GM12878 (cell line): ENCODE measurements around the gene SPAAR. TPM values are rescaled to one million over a fixed set of nuclear protein-coding genes. Genes with fewer than 3 reads are reported as not detected.

Experiments
- ATAC-seq: fragments of 200-7000 bp; cut with Tn5 transposase; 3 replicates; pipeline ENCODE4 v1.9.1; 2020; ENCODE audit warnings: mild to moderate bottlenecking, moderate library complexity
- BruUV-seq: library from RNA; stranded (reverse); fragments of 400-500 nt; replicated peaks from 2 replicates; lab custom pipeline; 2021; lab: Mats Ljungman, UMichigan
- CTCF ChIA-PET: fragments of 300-600 bp; sonication (Branson Sonifier 250); formaldehyde crosslinking; extraction: SDS; loops from one replicate; lab custom pipeline; 2021; ENCODE audit warnings: inconsistent platforms; lab: Yijun Ruan, JAX
- POLR2A ChIA-PET: fragments of 350-600 bp; formaldehyde crosslinking; extraction: SDS; loops from one replicate; lab custom pipeline; 2021; ENCODE audit warnings: inconsistent platforms; lab: Charles Lee
- RAD21 ChIA-PET: fragments of 300-600 bp; sonication (Branson Sonifier 250); formaldehyde crosslinking; loops from one replicate; lab custom pipeline; 2023; ENCODE audit warnings: antibody characterized with exemption; ENCODE audit not compliant: unreplicated experiment; lab: Charles Lee
- SMC1A ChIA-PET: fragments of 300-600 bp; sonication (Branson Sonifier 250); formaldehyde crosslinking; loops from one replicate; lab custom pipeline; 2023; ENCODE audit not compliant: unreplicated experiment, uncharacterized antibody; lab: Charles Lee
- DNase-seq: peaks from one replicate; pipeline ENCODE4 v3.0.0-alpha.2; 2011; ENCODE audit warnings: low read depth, low spot score
- FAIRE-seq: peaks from 3 replicates; lab custom pipeline; 2011; peaks lifted over from hg19 to GRCh38; lab: Jason Lieb, UNC
- H2AFZ ChIP-seq: 2 replicates; pipeline ENCODE4 v1.6.0; 2011; ENCODE audit warnings: low read depth, low read length, control low read depth; ENCODE audit not compliant: control insufficient read depth
- H3K27ac ChIP-seq: 2 replicates; pipeline ENCODE4 v1.5.1; 2011; ENCODE audit warnings: control low read depth; ENCODE audit not compliant: control insufficient read depth, insufficient read depth
- H3K27me3 ChIP-seq, 2 experiments: replicated peaks in 1 of 2; 2 replicates each; pipeline versions ENCODE4 v1.6.0 to v1.6.1; 2011; ENCODE audit warnings: low read length in 1 of 2; ENCODE audit not compliant: control insufficient read depth in 2 of 2, insufficient read depth in 2 of 2
- H3K36me3 ChIP-seq, 2 experiments: 2 replicates each; pipeline ENCODE4 v1.5.1; 2011; ENCODE audit warnings: low read length in 1 of 2; ENCODE audit not compliant: control insufficient read depth in 2 of 2, insufficient read depth in 2 of 2
- H3K4me1 ChIP-seq: 2 replicates; pipeline ENCODE4 v1.6.1; 2011; ENCODE audit warnings: mild to moderate bottlenecking, low read length, moderate library complexity, mixed read lengths; ENCODE audit not compliant: control insufficient read depth, insufficient read depth
- H3K4me2 ChIP-seq: 2 replicates; pipeline ENCODE4 v1.6.0; 2011; ENCODE audit warnings: control low read depth; ENCODE audit not compliant: control insufficient read depth, insufficient read depth
- H3K4me3 ChIP-seq: fragments of 200-600 bp; sonication (generic); 2 replicates; pipeline ENCODE4 v1.5.1; 2016
- H3K79me2 ChIP-seq: 2 replicates; pipeline ENCODE4 v1.6.0; 2011; ENCODE audit warnings: low read length; ENCODE audit not compliant: control insufficient read depth, insufficient read depth
- H3K9ac ChIP-seq: 2 replicates; pipeline ENCODE4 v1.8.0; 2011; ENCODE audit warnings: low read length, control low read depth, mixed read lengths; ENCODE audit not compliant: control insufficient read depth, insufficient read depth
- H3K9me3 ChIP-seq: replicated peaks from 3 replicates; pipeline ENCODE4 v1.5.1; 2011; ENCODE audit warnings: mild to moderate bottlenecking, low read length; ENCODE audit not compliant: control insufficient read depth, insufficient read depth
- H4K20me1 ChIP-seq: 2 replicates; pipeline ENCODE4 v1.6.0; 2011; ENCODE audit not compliant: control insufficient read depth, insufficient read depth
- ETV6 ChIP-seq, 2 experiments: fragments of 450-650 bp in 1 of 2; IDR thresholded peaks in 1 of 2; conservative IDR thresholded peaks in 1 of 2; 2 replicates each; pipeline ENCODE4 v1.6.1; 2014; ENCODE audit warnings: antibody characterized with exemption in 1 of 2, borderline replicate concordance in 1 of 2, low read depth in 1 of 2, mild to moderate bottlenecking in 1 of 2, moderate library complexity in 1 of 2
- GATAD2B ChIP-seq: fragments of 450-650 bp; conservative IDR thresholded peaks from 2 replicates; pipeline ENCODE4 v1.6.1; 2017; ENCODE audit warnings: low read depth, mild to moderate bottlenecking, moderate library complexity
- LARP7 ChIP-seq: fragments of 450-650 bp; IDR thresholded peaks from 2 replicates; pipeline ENCODE4 v1.6.1; 2017; ENCODE audit warnings: mild to moderate bottlenecking
- WGBS: methylation state at CpG from one replicate; pipeline ENCODE4 v1.1.6; 2016; ENCODE audit warnings: low lambda C conversion rate; ENCODE audit not compliant: insufficient replicate concordance, insufficient coverage; ENCODE audit errors: missing lambda C conversion rate; 5-methylcytosine and 5-hydroxymethylcytosine counted together
- in situ Hi-C: fragments of 300-500 bp; cut with MboI; formaldehyde crosslinking; loops from 9 replicates; pipeline ENCODE4 v1.14.3; 2018; ENCODE audit warnings: mixed read lengths
- intact Hi-C: fragments of 100-400 bp; cut with micrococcal nuclease; formaldehyde crosslinking; loops from one replicate; pipeline ENCODE4 v1.14.2; 2022; ENCODE audit not compliant: unreplicated experiment
- polyA plus RNA-seq, 11 experiments: library from polyadenylated mRNA; depleted of rRNA in 4 of 11; unstranded in 6 of 11; stranded (reverse) in 5 of 11; fragments of >200 nt; fragmentation: Nextera tagmentation in 4 of 11; fragmentation: Illumina TruSeq in 1 of 11; extraction: Ambion mirVana in 4 of 11; extraction: Trizol in 1 of 11; gene quantifications; 1 replicate in 1 of 11; 2 replicates in 10 of 11; pipeline versions ENCODE4 v1.2.1 to v1.2.3, GENCODE V29; 2011 to 2016; ENCODE audit warnings: inconsistent platforms in 2 of 11, missing spikeins in 2 of 11, low read depth in 1 of 11
- total RNA-seq, 4 experiments: library from RNA; depleted of rRNA in 3 of 4; stranded (reverse); fragments of >200 nt in 3 of 4; fragmentation: Illumina TruSeq in 1 of 4; extraction: Trizol in 1 of 4; gene quantifications; 2 replicates each; pipeline versions ENCODE4 v1.2.1 to v1.2.3, GENCODE V29; 2013 to 2021
- TF ChIP-seq, protein P1 (sequence below): fragments of 450-650 bp; IDR thresholded peaks from 2 replicates; pipeline ENCODE4 v1.6.1; 2016; ENCODE audit warnings: mild to moderate bottlenecking
- TF ChIP-seq, protein P2 (sequence below): IDR thresholded peaks from 2 replicates; pipeline ENCODE4 v1.6.1; 2011; ENCODE audit warnings: low read depth, low read length, improper control_type of control experiment, borderline replicate concordance
- TF ChIP-seq, protein P3 (sequence below): fragments of 450-650 bp; formaldehyde crosslinking; IDR thresholded peaks from 2 replicates; pipeline ENCODE4 v1.4.0; 2022; ENCODE audit warnings: mild to moderate bottlenecking, moderate library complexity
- TF ChIP-seq, protein P4 (sequence below): fragments of 150-350 bp; IDR thresholded peaks from 2 replicates; pipeline ENCODE4 v1.6.1; 2014; ENCODE audit warnings: mild to moderate bottlenecking, low read depth, low read length
- TF ChIP-seq, protein P5 (sequence below): IDR thresholded peaks from 2 replicates; pipeline ENCODE4 v1.6.1; 2011; ENCODE audit warnings: borderline replicate concordance, low read depth, mild to moderate bottlenecking, moderate library complexity, low read length; ENCODE audit not compliant: insufficient read depth, poor library complexity, severe bottlenecking

Gene SPAAR
- total and polyA plus RNA-seq, 10 of the 15 experiments (the other 5 are each of a cell fraction or from before 2014, with no cell fraction given): not detected

DNA sequence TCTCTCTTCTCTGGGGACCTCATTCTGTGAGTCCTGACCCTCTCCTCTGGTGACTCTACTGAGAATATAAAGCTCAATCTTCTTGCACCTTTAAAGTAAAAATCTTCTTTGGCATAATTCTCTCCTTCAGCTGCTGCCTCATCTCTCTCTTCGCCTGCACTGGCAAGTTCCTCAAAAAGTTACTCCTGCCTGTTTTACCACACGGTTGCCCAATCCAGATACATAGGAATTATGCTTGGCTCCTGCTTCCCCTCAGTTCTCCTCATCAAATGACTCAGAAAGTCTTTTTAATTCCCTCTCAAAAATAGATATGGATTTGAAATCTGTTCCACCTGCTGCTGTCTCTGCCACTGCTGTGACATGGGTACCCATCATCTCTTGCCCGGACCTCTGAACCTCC is 17.6 kb upstream of the SPAAR start:
- Histone ChIP-seq H3K9ac (no peak overlapping the region), H3K36me3 (no peaks in the 10 kb centered on the region), H4K20me1 (no peaks in the 10 kb centered on the region), H3K79me2 (no peaks in the 10 kb centered on the region), H3K27me3 (no peaks in the 10 kb centered on the region), H3K9me3 (no peaks in the 10 kb centered on the region), H3K4me2 (no peak overlapping the region), H2AFZ (no peak overlapping the region), H3K4me3 (no peak overlapping the region), H3K4me1 (no peaks in the 10 kb centered on the region), H3K27ac (no peak overlapping the region)
- intact Hi-C loops (no loop called here), in situ Hi-C loops (no loop called here)
- FAIRE-seq: no peak
- WGBS: 60% methylated on average over 3 of the region's 3 CpGs
- ChIA-PET POLR2A (no interaction called here), SMC1A (interaction anchor here (0.6 to 1.2 kb wide), 2 partner anchors 53 to 132 kb away, joined by 3 to 4 read pairs; no protein-coding TSS in a partner anchor), RAD21 (interaction anchor here (1.6 kb wide), 1 partner anchor 10 kb away, joined by 4 read pairs; no protein-coding TSS in a partner anchor), CTCF (interaction anchor here (1.0 to 2.0 kb wide), 4 partner anchors 9 to 65 kb away, joined by 3 to 15 read pairs (median 4); no protein-coding TSS in a partner anchor)
- no peak for ATAC-seq
- TF ChIP-seq ETV6 (conservative IDR thresholded peaks at IDR 0.05 in 1 of 2, IDR thresholded peaks at IDR 0.05 in 1 of 2; ENCODE audit: borderline replicate concordance in 1 of 2, low read depth in 1 of 2) (no peak), GATAD2B (no peak), LARP7 (no peak)
- TF ChIP-seq, protein P1, sequence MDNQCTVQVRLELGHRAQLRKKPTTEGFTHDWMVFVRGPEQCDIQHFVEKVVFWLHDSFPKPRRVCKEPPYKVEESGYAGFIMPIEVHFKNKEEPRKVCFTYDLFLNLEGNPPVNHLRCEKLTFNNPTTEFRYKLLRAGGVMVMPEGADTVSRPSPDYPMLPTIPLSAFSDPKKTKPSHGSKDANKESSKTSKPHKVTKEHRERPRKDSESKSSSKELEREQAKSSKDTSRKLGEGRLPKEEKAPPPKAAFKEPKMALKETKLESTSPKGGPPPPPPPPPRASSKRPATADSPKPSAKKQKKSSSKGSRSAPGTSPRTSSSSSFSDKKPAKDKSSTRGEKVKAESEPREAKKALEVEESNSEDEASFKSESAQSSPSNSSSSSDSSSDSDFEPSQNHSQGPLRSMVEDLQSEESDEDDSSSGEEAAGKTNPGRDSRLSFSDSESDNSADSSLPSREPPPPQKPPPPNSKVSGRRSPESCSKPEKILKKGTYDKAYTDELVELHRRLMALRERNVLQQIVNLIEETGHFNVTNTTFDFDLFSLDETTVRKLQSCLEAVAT: no peak
- TF ChIP-seq, protein P2, sequence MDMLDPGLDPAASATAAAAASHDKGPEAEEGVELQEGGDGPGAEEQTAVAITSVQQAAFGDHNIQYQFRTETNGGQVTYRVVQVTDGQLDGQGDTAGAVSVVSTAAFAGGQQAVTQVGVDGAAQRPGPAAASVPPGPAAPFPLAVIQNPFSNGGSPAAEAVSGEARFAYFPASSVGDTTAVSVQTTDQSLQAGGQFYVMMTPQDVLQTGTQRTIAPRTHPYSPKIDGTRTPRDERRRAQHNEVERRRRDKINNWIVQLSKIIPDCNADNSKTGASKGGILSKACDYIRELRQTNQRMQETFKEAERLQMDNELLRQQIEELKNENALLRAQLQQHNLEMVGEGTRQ: no peak
- TF ChIP-seq, protein P3, sequence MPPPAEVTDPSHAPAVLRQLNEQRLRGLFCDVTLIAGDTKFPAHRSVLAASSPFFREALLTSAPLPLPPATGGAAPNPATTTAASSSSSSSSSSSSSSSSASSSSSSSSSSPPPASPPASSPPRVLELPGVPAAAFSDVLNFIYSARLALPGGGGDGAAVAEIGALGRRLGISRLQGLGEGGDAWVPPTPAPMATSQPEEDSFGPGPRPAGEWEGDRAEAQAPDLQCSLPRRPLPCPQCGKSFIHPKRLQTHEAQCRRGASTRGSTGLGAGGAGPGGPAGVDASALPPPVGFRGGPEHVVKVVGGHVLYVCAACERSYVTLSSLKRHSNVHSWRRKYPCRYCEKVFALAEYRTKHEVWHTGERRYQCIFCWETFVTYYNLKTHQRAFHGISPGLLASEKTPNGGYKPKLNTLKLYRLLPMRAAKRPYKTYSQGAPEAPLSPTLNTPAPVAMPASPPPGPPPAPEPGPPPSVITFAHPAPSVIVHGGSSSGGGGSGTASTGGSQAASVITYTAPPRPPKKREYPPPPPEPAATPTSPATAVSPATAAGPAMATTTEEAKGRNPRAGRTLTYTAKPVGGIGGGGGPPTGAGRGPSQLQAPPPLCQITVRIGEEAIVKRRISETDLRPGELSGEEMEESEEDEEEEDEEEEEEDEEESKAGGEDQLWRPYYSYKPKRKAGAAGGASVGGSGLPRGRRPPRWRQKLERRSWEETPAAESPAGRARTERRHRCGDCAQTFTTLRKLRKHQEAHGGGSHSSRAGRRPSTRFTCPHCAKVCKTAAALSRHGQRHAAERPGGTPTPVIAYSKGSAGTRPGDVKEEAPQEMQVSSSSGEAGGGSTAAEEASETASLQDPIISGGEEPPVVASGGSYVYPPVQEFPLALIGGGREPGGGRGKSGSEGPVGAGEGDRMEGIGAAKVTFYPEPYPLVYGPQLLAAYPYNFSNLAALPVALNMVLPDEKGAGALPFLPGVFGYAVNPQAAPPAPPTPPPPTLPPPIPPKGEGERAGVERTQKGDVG: no peak
- TF ChIP-seq, protein P4, sequence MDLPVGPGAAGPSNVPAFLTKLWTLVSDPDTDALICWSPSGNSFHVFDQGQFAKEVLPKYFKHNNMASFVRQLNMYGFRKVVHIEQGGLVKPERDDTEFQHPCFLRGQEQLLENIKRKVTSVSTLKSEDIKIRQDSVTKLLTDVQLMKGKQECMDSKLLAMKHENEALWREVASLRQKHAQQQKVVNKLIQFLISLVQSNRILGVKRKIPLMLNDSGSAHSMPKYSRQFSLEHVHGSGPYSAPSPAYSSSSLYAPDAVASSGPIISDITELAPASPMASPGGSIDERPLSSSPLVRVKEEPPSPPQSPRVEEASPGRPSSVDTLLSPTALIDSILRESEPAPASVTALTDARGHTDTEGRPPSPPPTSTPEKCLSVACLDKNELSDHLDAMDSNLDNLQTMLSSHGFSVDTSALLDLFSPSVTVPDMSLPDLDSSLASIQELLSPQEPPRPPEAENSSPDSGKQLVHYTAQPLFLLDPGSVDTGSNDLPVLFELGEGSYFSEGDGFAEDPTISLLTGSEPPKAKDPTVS: no peak
- TF ChIP-seq, protein P5, sequence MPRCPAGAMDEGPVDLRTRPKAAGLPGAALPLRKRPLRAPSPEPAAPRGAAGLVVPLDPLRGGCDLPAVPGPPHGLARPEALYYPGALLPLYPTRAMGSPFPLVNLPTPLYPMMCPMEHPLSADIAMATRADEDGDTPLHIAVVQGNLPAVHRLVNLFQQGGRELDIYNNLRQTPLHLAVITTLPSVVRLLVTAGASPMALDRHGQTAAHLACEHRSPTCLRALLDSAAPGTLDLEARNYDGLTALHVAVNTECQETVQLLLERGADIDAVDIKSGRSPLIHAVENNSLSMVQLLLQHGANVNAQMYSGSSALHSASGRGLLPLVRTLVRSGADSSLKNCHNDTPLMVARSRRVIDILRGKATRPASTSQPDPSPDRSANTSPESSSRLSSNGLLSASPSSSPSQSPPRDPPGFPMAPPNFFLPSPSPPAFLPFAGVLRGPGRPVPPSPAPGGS: no peak
- DNase-seq: no peak
- no TSS peak for BruUV-seq
